Mesenteric fat pad (tissue), 1 donor: ENCODE data around the gene ARL5A. TPM values are rescaled to one million over a fixed set of nuclear protein-coding genes. Genes with fewer than 3 reads are reported as not detected.
"Not testable (repeated sequence)": the region's sequence is repeated elsewhere in the genome, so short reads cannot be mapped to it uniquely, and the experiment has no call there.

ENCODE experiments used
- DNase-seq: peaks from one replicate; pipeline ENCODE4 v3.0.0-alpha.2; 2020; ENCODE audit warnings: low spot score
- long read RNA-seq: library from polyadenylated mRNA; unstranded; transcript quantifications from one replicate; pipeline ENCODE4 v2.0.0, GENCODE V29; 2020
- total RNA-seq: library from RNA; stranded (reverse); fragmentation: NEBNext Ultra II Directional; extraction: Animal tissue kit (Norgen Biotek cat#: 25700); gene quantifications from one replicate; pipeline ENCODE4 v1.2.1, GENCODE V29; 2021
- donor health status: DM: yes; HTN: yes; CAD: no.

Gene ARL5A, protein sequence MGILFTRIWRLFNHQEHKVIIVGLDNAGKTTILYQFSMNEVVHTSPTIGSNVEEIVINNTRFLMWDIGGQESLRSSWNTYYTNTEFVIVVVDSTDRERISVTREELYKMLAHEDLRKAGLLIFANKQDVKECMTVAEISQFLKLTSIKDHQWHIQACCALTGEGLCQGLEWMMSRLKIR
- 50.6 TPM for total RNA-seq
- long read RNA-seq, full-length matches to known transcripts: 146 of 159 reads
- long read RNA-seq, partial matches to known transcripts: 1 of 159 reads
- long read RNA-seq, other reads (novel, unspliced or antisense): 12 of 159 reads

- peak; percentile 99 for DNase-seq
Observed at GRCh38 chr2:151828143-151828889, at the start of gene ARL5A. TSS of gene ARL5A (minus strand) at chr2:151828421. CDS start at chr2:151828176, 245 bp downstream.

DNA sequence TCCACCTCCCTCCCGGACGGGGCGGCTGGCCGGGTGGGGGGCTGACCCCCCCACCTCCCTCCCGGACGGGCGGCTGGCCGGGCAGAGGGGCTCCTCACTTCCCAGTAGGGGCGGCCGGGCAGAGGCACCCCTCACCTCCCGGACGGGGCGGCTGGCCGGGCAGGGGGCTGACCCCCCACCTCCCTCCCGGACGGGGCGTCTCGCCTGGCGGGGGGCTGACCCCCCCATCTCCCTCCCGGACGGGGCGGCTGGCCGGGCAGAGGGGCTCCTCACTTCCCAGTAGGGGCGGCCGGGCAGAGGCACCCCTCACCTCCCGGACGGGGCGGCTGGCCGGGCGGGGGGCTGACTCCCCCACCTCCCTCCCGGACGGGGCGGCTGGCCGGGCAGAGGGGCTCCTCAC, 47.4 kb upstream of the ARL5A start:
- DNase-seq: not testable (repeated sequence)

DNA sequence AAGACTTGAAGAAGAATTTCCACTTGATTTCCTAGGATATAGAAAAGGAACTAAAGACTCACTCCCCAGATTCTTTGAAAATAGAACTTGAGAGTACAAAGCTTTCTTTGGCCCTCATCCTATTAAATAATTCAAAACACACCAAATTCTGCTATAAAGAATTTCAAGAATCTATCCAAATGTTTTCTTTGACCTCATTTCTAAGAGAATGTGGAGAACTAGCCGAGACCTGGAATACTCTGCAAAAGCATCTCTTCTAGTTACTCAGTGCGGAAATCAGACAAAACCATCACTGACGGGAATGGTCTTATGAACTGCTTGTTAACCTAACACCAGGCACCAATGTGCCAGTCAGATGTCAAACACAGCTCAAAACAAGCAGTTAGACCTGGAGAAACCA, 44.2 kb upstream of the ARL5A start:
- DNase-seq: no peak

DNA sequence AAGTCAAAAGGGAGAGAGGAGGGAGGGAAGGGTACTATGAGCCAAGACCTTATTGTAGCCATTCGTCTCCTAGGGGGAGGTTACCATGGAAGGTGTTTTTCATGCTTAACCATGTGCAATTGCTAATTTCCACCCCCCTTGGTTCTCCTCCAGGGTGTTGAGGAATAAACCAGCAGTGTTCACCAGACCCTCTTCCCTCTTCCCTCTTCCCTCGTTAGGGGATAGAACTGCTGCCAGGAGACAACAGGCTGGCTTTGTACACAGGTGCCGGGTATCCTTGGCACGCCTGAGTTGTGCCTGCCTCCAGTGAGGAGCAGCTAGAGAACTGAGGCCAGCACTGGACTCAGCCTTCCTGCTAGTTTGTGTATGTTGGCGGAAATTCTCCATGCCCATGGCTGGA, 41.1 kb upstream of the ARL5A start:
- DNase-seq: no peak

- no peak for DNase-seq
Observed at GRCh38 chr2:151862700-151863099, 34.5 kb upstream of the ARL5A start.

DNA sequence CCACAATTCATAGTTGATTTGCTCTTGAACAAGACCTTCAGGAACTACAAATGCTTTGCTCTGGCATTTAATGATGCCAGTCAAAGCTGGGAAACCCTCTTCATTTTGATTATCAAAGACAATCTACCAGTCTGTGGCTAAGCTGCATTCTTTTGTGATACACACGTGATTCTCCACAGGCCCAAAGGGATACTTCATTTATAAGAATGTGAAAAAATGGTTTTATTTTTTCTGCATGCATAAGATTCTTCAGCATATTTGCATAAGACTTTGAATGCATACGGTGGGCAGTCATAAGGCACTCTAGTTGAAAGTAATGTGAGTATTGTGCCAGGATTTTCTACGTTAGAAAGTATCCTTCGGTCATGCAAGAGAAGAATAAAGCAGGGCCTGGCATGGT, 33.0 kb upstream of the ARL5A start:
- no peak for DNase-seq

GRCh38 chr2:151860613-151861146, 32.5 kb upstream of the ARL5A start:
- no peak for DNase-seq

DNA sequence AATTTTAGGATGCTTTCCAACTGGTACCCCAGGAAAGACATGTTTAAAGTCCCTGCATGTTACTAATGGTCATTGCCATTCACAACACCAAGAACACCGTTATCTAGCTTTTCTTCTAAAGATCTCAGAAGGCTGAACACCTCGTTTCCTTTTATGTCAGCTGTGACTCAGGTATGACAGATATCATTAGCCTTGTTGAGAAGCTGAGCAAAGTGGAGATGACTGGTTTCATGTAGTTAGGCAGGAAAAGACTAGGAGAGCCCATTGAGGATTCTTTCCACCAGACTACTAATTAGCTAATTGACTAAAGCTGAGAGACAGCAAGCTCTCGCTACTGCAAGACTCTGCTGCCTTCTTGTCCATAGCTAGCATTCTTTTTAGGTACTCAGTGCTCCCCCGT, 32.0 kb upstream of the ARL5A start:
- DNase-seq: no peak

- DNase-seq: no peak
Observed at GRCh38 chr2:151857650-151858049, 29.4 kb upstream of the ARL5A start.

DNA sequence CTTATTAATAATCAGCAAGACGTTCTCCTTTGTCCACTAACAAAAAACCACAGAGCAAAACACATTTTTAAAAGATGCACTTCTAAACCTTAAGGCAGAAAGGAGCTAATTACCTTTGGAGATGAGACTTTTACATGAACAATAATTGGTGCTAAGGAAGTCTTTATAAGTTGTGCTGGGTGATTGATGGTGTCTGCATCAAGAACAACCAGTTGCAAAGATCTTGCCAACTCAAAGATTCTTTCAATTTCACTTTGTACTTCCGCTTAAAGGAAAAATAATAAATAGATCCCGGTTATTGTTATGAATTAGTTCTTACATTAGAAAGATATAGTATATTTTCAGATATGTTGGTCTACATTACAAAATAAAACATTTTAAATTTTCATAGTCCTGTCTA, 26.9 kb upstream of the ARL5A start:
- no peak for DNase-seq

DNA sequence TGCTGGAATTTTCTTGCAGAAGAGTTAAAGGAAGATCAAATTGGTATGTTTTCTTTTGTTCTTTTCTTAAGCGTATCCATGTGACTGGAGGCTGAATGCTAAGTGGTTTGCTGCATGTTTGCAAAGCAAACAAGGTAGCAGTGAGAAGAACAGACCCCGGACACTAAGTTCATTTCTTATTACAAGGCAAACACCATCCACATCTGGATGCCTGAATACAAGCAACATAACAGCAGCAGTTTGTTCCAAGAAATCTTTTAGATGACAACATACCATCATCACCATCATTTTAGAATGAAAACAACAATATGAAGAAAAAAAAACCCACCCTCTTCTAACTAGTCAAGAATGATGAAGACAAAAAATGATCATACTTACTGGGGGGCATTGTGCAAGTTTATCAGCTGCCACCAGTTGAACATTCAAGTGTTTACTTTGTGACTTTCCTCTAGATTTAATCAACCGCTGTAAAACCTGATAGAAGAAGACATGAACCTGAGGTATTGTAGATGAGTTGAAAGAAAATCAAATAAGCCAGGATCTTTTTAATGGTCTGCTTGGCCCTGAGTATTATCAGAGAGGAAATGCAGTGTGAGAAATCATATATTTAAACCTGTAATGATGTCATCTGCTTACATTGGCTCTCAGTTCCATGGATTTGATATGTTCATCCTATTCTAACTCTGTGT, 25.0 kb upstream of the ARL5A start:
- DNase-seq: no peak

- DNase-seq: no peak
Observed at GRCh38 chr2:151852260-151853069, 24.2 kb upstream of the ARL5A start.

- no peak for DNase-seq
Observed at GRCh38 chr2:151851761-151852160, 23.5 kb upstream of the ARL5A start.

- no peak for DNase-seq
Observed at GRCh38 chr2:151849413-151850010, 21.3 kb upstream of the ARL5A start.

DNA sequence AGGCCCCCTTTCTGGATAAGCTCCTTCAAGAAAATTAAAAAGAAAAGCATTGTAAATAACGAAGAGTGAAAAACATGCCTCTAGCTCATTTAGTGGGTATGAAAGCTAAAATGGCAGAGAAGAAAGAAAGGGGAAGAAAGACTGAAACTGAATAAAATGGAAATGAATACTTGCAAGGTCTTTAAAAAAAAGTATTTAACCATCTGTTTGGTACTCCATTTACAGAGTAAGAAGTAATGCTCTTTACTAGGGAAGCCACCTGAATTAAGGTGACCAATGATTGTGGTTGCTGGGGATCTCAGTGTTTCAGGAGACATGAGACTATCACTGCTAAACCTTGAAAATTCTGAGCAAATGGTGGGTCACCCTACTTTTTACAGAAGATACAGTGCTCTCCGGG, 17.7 kb upstream of the ARL5A start:
- DNase-seq: no peak

DNA sequence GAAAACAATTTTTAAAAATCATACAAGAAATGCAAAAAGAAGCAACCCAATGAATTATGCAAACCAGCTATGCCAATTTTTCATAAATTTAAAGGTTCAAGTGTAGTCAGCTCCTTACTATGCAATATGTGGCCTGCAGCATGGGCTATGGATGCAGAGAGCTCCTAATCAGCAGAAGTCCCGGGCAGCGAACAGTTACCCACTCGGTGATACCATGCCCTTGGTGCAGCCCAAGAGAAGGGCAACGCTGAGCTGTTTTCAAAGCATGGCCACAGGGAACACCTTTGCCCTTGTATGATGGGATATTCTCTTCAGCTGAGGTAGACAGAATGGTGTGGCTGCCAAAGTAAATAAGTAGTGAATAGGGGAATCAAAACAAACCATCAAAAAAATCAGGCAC, 17.3 kb upstream of the ARL5A start:
- DNase-seq: no peak

- DNase-seq: no peak
Observed at GRCh38 chr2:151844211-151844896, 16.1 kb upstream of the ARL5A start.

DNA sequence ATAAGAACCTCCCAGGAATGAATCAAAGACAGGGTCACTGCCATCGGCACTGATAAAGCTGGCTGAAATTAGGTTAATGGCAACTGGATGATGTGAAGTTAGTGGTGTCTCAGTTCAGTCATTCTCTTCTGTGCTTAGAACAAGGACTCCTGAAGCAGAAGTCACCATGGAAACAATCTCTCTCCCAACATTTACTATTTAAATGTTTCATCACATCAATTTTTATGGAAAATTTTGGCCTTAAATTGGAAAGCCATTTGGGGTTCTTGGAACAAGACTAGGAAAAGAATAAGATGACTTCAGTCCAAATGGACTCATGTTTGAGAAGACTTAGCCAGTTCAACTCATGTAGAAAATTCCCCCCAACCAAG, 15.5 kb upstream of the ARL5A start:
- DNase-seq: no peak

GRCh38 chr2:151842830-151843690, 14.8 kb upstream of the ARL5A start:
- no peak for DNase-seq
